NB4 (cell line): ENCODE measurements around the gene GREB1L.

Source experiments
- TF ChIP-seq, protein P1 (sequence below): IDR thresholded peaks from one replicate; pipeline ENCODE4 v1.5.1; 2012; ENCODE audit warnings: low read depth, low read length
- TF ChIP-seq, protein P2 (sequence below): IDR thresholded peaks from 2 replicates; pipeline ENCODE4 v1.6.1; 2011; ENCODE audit warnings: low read depth, low read length

DNA sequence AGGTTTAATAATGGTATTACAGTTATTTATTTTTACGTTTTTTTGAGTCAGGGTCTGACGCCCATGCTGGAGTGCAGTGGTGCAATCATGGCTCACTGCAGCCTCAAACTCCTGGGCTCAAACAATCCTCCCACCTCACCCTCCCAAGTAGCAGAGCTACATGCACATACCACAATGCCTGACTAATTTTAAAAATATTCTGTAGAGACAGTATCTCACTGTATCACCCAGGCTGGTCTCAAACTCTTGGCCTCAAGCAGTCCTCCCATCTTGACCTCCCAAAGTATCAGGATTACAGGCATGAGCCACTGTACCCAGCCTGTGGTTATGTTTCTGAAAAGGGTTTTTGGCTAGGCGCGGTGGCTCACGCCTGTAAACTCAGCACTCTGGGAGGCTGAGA is 237.7 kb downstream of the GREB1L start:
- TF ChIP-seq, protein P1, sequence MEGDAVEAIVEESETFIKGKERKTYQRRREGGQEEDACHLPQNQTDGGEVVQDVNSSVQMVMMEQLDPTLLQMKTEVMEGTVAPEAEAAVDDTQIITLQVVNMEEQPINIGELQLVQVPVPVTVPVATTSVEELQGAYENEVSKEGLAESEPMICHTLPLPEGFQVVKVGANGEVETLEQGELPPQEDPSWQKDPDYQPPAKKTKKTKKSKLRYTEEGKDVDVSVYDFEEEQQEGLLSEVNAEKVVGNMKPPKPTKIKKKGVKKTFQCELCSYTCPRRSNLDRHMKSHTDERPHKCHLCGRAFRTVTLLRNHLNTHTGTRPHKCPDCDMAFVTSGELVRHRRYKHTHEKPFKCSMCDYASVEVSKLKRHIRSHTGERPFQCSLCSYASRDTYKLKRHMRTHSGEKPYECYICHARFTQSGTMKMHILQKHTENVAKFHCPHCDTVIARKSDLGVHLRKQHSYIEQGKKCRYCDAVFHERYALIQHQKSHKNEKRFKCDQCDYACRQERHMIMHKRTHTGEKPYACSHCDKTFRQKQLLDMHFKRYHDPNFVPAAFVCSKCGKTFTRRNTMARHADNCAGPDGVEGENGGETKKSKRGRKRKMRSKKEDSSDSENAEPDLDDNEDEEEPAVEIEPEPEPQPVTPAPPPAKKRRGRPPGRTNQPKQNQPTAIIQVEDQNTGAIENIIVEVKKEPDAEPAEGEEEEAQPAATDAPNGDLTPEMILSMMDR: no peak
- TF ChIP-seq, protein P2, sequence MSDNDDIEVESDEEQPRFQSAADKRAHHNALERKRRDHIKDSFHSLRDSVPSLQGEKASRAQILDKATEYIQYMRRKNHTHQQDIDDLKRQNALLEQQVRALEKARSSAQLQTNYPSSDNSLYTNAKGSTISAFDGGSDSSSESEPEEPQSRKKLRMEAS: no peak
